ENCODE results near the gene FBLN2.

DNA sequence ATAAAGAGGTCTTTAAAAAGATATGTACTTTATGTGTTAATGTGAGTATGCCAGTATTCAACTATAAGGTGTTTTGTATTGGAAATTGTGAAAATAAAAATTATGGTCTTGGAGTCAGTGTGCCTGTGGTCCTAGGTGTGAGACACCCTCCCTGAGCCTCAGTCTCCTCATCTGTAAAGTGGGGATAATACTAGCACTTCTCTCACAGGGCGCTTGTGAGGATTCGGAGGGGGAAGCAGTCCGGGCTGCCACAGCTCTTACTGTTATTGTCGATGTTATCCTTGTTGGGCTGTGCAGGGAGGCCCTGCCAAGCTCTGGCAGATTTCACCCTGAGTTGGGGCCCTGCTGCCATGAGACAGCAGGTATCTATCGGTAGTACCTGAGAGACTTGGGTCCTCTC lies 26.7 kb upstream of the FBLN2 start:
- TF ChIP-seq, protein P1, sequence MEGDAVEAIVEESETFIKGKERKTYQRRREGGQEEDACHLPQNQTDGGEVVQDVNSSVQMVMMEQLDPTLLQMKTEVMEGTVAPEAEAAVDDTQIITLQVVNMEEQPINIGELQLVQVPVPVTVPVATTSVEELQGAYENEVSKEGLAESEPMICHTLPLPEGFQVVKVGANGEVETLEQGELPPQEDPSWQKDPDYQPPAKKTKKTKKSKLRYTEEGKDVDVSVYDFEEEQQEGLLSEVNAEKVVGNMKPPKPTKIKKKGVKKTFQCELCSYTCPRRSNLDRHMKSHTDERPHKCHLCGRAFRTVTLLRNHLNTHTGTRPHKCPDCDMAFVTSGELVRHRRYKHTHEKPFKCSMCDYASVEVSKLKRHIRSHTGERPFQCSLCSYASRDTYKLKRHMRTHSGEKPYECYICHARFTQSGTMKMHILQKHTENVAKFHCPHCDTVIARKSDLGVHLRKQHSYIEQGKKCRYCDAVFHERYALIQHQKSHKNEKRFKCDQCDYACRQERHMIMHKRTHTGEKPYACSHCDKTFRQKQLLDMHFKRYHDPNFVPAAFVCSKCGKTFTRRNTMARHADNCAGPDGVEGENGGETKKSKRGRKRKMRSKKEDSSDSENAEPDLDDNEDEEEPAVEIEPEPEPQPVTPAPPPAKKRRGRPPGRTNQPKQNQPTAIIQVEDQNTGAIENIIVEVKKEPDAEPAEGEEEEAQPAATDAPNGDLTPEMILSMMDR (IDR thresholded peaks at IDR 0.05): no peak
- TF ChIP-seq POLR2A (IDR thresholded peaks at IDR 0.05): no peak
- no peak for TF ChIP-seq EP300 (IDR thresholded peaks at IDR 0.05)
- TF ChIP-seq POLR2AphosphoS5 (IDR thresholded peaks at IDR 0.05): no peak
